ENCODE data around the gene MEST. TPM values are rescaled to one million over a fixed set of nuclear protein-coding genes. Genes with fewer than 3 reads are reported as not detected.

Gene MEST
- total and polyA plus RNA-seq, 2 experiments from 2014 or later = 56.2 to 91.6 TPM

GRCh38 chr7:130468612-130469011 lies 23.3 kb upstream of the MEST start:
- H3K9me3 ChIP-seq (ENCODE audit: low read depth) = no peaks in the 10 kb centered on the region
- no peak overlapping the region for H3K27ac ChIP-seq
- TF ChIP-seq CTCF (IDR thresholded peaks at IDR 0.05; ENCODE audit: low read depth, low read length) = no peak
- no peaks in the 10 kb centered on the region for H3K4me1 ChIP-seq (ENCODE audit: low read depth)
- H3K36me3 ChIP-seq = no peaks in the 10 kb centered on the region
- no peak for DNase-seq (ENCODE audit: low read depth in 1 of 2, low spot score in 1 of 2)
- no peaks in the 10 kb centered on the region for H3K27me3 ChIP-seq
- no peak overlapping the region for H3K4me3 ChIP-seq

GRCh38 chr7:130471974-130472373 lies 19.9 kb upstream of the MEST start:
- Histone ChIP-seq H3K27me3 (no peaks in the 10 kb centered on the region), H3K36me3 (no peaks in the 10 kb centered on the region), H3K4me3 (no peak overlapping the region), H3K4me1 (ENCODE audit: low read depth) (no peaks in the 10 kb centered on the region), H3K27ac (no peak overlapping the region), H3K9me3 (ENCODE audit: low read depth) (no peaks in the 10 kb centered on the region)
- no peak for DNase-seq (ENCODE audit: low read depth in 1 of 2, low spot score in 1 of 2)
- no peak for TF ChIP-seq CTCF (IDR thresholded peaks at IDR 0.05; ENCODE audit: low read depth, low read length)

- Histone ChIP-seq H3K27ac (no peak overlapping the region), H3K4me1 (ENCODE audit: low read depth) (no peaks in the 10 kb centered on the region), H3K4me3 (no peak overlapping the region), H3K36me3 (no peaks in the 10 kb centered on the region), H3K27me3 (no peaks in the 10 kb centered on the region), H3K9me3 (ENCODE audit: low read depth) (no peaks in the 10 kb centered on the region)
- no peak for DNase-seq (ENCODE audit: low read depth in 1 of 2, low spot score in 1 of 2)
- no peak for TF ChIP-seq CTCF (IDR thresholded peaks at IDR 0.05; ENCODE audit: low read depth, low read length)
These were observed 18.6 kb upstream of the MEST start for GRCh38 chr7:130473289-130473688.

- no peaks in the 10 kb centered on the region for H3K27me3 ChIP-seq
- H3K9me3 ChIP-seq (ENCODE audit: low read depth) = no peaks in the 10 kb centered on the region
- no peak overlapping the region for H3K4me3 ChIP-seq
- H3K4me1 ChIP-seq (ENCODE audit: low read depth) = no peaks in the 10 kb centered on the region
- no peak overlapping the region for H3K27ac ChIP-seq
- no peak for TF ChIP-seq CTCF (IDR thresholded peaks at IDR 0.05; ENCODE audit: low read depth, low read length)
- no peak for DNase-seq (ENCODE audit: low read depth in 1 of 2, low spot score in 1 of 2)
- H3K36me3 ChIP-seq = no peaks in the 10 kb centered on the region
These were observed 18.0 kb upstream of the MEST start for GRCh38 chr7:130473876-130474275.

GRCh38 chr7:130475776-130476175 lies 16.1 kb upstream of the MEST start:
- no peak overlapping the region for H3K4me3 ChIP-seq
- no peaks in the 10 kb centered on the region for H3K36me3 ChIP-seq
- H3K9me3 ChIP-seq (ENCODE audit: low read depth) = no peaks in the 10 kb centered on the region
- no peak for TF ChIP-seq CTCF (IDR thresholded peaks at IDR 0.05; ENCODE audit: low read depth, low read length)
- no peak for DNase-seq (ENCODE audit: low read depth in 1 of 2, low spot score in 1 of 2)
- H3K4me1 ChIP-seq (ENCODE audit: low read depth) = no peaks in the 10 kb centered on the region
- H3K27ac ChIP-seq = no peak overlapping the region
- H3K27me3 ChIP-seq = no peaks in the 10 kb centered on the region

All from cardiac muscle cell (in vitro differentiated cells and primary cell).